Heart left ventricle (tissue), 13 donors: Measurements from ENCODE around the gene GLYR1.

Source experiments
- CTCF ChIP-seq, 12 donors: fragments of 200-600 bp; sonication (generic) in 4 of 12; IDR thresholded peaks; one replicate each; pipeline versions ENCODE4 v1.5.0 to v1.8.0; 2018 to 2022; ENCODE audit warnings: antibody characterized with exemption in 12 of 12, mild to moderate bottlenecking in 5 of 12
- POLR2A ChIP-seq, 2 donors: fragments of 450-650 bp; IDR thresholded peaks; one replicate each; pipeline ENCODE4 v1.6.1; 2017; ENCODE audit warnings: antibody characterized with exemption in 2 of 2, mild to moderate bottlenecking in 2 of 2, moderate library complexity in 2 of 2
- donor health status: ischemic (EF 13 %, LVEDD 7.1; RV severe dilation, severe dysfunction).
- donor health status: DM: no; HTN: yes; CAD: no.
- donor health status: DM: no; HTN: no; CAD: no.
- donor health status: ischemic (EF 25% LVEDD 6.9; RV normal size, moderate dysfunction).
- donor health status: ischemic (EF 25% LVEDD 5.7; RV mildly dilated, moderate dysfunction).
- donor health status: ischemic (EF 35%, LVEDD 5.7; RV mildly dilated, moderate dysfunction).
- donor health status: nonischemic (EF 11% LVEDD 7.7; RV severe dilation, severe dysfunction).
- donor health status: DM: yes; HTN: yes; CAD: no.
- donor health status: PGD.
- donor health status: ischemic (EF 29% LVEDD 5.4; RV normal size, mild dysfunction).
- donor health status: nonischemic (EF 23%, LVEDD 6.1; RV moderate dilation, normal function).

- TF ChIP-seq CTCF (IDR thresholded peaks at IDR 0.05), result no peak
- TF ChIP-seq POLR2A (IDR thresholded peaks at IDR 0.05), result no peak
Observed at GRCh38 chr16:4828567-4829321, 18.3 kb downstream of the GLYR1 start.
